ENCODE data around the gene KXD1. TPM values are rescaled to one million over a fixed set of nuclear protein-coding genes. Genes with fewer than 3 reads are reported as not detected.
"Not testable (repeated sequence)": the region's sequence is repeated elsewhere in the genome, so short reads cannot be mapped to it uniquely, and the experiment has no call there.

KXD1 gene
- total RNA-seq, 4 donors from 2014 or later: 30.3 to 113 (median 82.5) TPM

DNA sequence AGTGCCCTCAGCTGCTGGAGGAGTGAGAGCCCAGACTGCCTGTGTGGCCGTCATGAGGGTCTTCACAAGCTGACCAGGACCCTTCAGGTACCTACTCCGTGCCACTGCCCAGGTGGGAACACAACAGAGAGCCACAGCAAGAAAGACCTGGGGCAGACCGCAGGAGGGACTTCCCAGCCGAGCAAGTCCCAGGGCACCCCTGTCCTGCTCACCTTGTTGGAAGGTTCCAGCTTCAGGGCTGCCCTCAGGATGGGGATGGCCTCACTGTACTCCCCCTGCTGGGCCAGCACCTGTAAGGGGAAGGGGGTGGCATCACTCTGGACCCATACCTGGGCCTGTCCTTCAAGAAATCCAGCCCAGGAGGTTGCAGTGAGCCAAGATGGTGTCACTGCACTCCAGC lies 24.6 kb upstream of the KXD1 start:
- intact Hi-C loops (cut with DNase I; ENCODE audit: low total_unique reads): no loop called here
- Histone ChIP-seq H3K36me3 (no peaks in the 10 kb centered on the region), H3K9me3 (no peaks in the 10 kb centered on the region), H3K27ac (no peak overlapping the region), H3K27me3 (no peaks in the 10 kb centered on the region), H3K4me3 (no peak overlapping the region), H3K4me1 (no peaks in the 10 kb centered on the region)
- DNase-seq: no peak
- TF ChIP-seq, protein P1, sequence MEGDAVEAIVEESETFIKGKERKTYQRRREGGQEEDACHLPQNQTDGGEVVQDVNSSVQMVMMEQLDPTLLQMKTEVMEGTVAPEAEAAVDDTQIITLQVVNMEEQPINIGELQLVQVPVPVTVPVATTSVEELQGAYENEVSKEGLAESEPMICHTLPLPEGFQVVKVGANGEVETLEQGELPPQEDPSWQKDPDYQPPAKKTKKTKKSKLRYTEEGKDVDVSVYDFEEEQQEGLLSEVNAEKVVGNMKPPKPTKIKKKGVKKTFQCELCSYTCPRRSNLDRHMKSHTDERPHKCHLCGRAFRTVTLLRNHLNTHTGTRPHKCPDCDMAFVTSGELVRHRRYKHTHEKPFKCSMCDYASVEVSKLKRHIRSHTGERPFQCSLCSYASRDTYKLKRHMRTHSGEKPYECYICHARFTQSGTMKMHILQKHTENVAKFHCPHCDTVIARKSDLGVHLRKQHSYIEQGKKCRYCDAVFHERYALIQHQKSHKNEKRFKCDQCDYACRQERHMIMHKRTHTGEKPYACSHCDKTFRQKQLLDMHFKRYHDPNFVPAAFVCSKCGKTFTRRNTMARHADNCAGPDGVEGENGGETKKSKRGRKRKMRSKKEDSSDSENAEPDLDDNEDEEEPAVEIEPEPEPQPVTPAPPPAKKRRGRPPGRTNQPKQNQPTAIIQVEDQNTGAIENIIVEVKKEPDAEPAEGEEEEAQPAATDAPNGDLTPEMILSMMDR (IDR thresholded peaks at IDR 0.05): no peak
- no peak for TF ChIP-seq POLR2A (IDR thresholded peaks at IDR 0.05)

DNA sequence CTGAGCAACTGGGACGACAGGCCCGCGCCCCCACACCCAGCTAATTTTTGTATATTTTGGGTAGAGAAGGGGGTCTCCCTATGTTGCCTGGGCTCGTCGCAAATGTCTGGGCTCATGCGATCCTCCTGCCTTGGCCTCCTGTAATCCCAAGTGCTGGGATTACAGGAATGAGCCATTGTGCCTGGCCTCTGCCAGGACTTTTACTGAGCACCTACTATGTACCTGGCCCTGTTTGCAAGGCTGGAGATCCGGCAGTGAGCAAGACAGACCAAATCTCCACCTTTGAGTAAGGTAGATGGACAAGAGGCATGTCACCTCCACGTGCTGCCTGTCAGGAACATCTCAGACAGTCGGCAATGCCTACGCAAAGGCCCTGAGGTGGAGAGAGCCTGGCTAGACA lies 21.2 kb upstream of the KXD1 start:
- Histone ChIP-seq H3K36me3 (no peaks in the 10 kb centered on the region), H3K27me3 (no peaks in the 10 kb centered on the region), H3K27ac (no peak overlapping the region), H3K4me3 (no peak overlapping the region), H3K9me3 (no peaks in the 10 kb centered on the region), H3K4me1 (no peaks in the 10 kb centered on the region)
- intact Hi-C loops (cut with DNase I; ENCODE audit: low total_unique reads): no loop called here
- no peak for DNase-seq
- TF ChIP-seq, protein P1 (IDR thresholded peaks at IDR 0.05): no peak
- no peak for TF ChIP-seq POLR2A (IDR thresholded peaks at IDR 0.05)

DNA sequence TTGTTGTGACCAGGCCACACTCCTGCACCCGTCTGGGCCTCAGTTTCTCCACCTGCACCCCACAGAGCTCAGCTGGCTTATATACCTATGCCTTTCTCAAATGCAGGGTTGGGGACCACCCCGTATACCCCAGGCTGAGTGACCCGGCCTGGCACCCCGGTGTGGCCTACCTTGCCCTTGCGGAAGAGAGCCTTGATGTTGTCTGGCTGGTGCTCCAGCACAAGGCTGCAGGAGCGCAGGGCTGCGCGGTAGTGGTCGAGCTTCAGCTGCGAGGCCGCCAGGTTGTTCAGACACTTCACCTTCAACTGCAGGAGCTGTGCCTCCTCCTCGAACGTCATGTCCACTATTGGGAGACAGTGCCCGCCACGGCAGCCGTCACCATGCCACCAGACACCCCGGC lies 20.2 kb upstream of the KXD1 start:
- intact Hi-C loops (cut with DNase I; ENCODE audit: low total_unique reads): no loop called here
- Histone ChIP-seq H3K27ac (no peak overlapping the region), H3K27me3 (no peaks in the 10 kb centered on the region), H3K36me3 (no peaks in the 10 kb centered on the region), H3K4me1 (peaks cover 0 to 5% of the 10 kb centered on the region in 2 donors), H3K9me3 (no peaks in the 10 kb centered on the region), H3K4me3 (no peak overlapping the region)
- TF ChIP-seq, protein P1 (IDR thresholded peaks at IDR 0.05): no peak
- TF ChIP-seq POLR2A (IDR thresholded peaks at IDR 0.05): no peak
- no peak for DNase-seq

GRCh38 chr19:18538115-18538514 lies 19.6 kb upstream of the KXD1 start:
- TF ChIP-seq, protein P1 (IDR thresholded peaks at IDR 0.05): no peak
- no peak for TF ChIP-seq POLR2A (IDR thresholded peaks at IDR 0.05)
- no peaks in the 10 kb centered on the region for H3K27me3 ChIP-seq
- H3K36me3 ChIP-seq: no peaks in the 10 kb centered on the region
- intact Hi-C loops (cut with DNase I; ENCODE audit: low total_unique reads): no loop called here
- H3K9me3 ChIP-seq: no peaks in the 10 kb centered on the region
- peaks cover 0 to 6% of the 10 kb centered on the region in 2 donors for H3K4me1 ChIP-seq
- no peak overlapping the region for H3K27ac ChIP-seq
- no peak overlapping the region for H3K4me3 ChIP-seq
- no peak for DNase-seq

DNA sequence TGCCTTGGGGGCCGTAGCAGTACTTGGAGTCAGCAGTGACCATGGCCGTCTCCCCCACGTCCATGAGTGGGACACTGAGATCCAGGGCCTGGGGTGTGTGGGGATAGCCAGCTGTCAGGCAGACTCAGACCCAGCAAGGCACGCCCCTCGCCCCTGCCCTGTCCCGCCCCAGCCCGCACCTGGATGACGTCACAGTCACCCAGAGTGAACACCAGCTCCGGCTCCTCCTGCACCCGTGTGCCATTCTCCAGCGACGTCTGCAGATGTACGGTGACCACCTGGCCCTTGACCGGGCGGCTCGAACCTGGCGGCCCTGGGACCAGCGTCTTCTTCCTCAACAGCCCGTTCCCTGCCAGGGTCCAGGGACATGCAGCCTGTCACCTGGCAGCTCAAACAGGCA lies 18.3 kb upstream of the KXD1 start:
- Histone ChIP-seq H3K4me1 (peaks cover 0 to 6% of the 10 kb centered on the region in 2 donors), H3K9me3 (no peaks in the 10 kb centered on the region), H3K4me3 (no peak overlapping the region), H3K27me3 (no peaks in the 10 kb centered on the region), H3K27ac (no peak overlapping the region), H3K36me3 (no peaks in the 10 kb centered on the region)
- intact Hi-C loops (cut with DNase I; ENCODE audit: low total_unique reads): no loop called here
- no peak for TF ChIP-seq POLR2A (IDR thresholded peaks at IDR 0.05)
- TF ChIP-seq, protein P1 (IDR thresholded peaks at IDR 0.05): no peak
- DNase-seq: no peak

GRCh38 chr19:18540200-18540599 lies 17.5 kb upstream of the KXD1 start:
- intact Hi-C loops (cut with DNase I; ENCODE audit: low total_unique reads); H3K27ac ChIP-seq; H3K27me3 ChIP-seq; H3K4me1 ChIP-seq; DNase-seq; H3K36me3 ChIP-seq; H3K9me3 ChIP-seq; H3K4me3 ChIP-seq: not testable (repeated sequence)

Data from uterus (tissue), 4 donors.